ENCODE data around the gene ROR1. TPM values are rescaled to one million over a fixed set of nuclear protein-coding genes. Genes with fewer than 3 reads are reported as not detected.

Gene ROR1
- total RNA-seq, 1 experiment from 2014 or later: 2.7 TPM

- intact Hi-C loops (cut with micrococcal nuclease): no loop called here
- no peaks in the 10 kb centered on the region for H3K9me2 ChIP-seq (ENCODE audit: insufficient read depth)
- ChIA-PET CTCF (interaction anchor here (1.7 to 3.9 kb wide), 2 partner anchors 17 to 209 kb away, joined by 7 to 11 read pairs; no protein-coding TSS in a partner anchor), RAD21 (ENCODE audit: low non-redundant PET in 1 of 2, low total read pairs in 2 of 2, uncharacterized antibody in 2 of 2, unreplicated experiment in 2 of 2) (no interaction called here), POLR2A (no interaction called here)
- no peak overlapping the region for H3K4me2 ChIP-seq (ENCODE audit: low read length)
- no peak for ATAC-seq
- H3K27ac ChIP-seq (ENCODE audit: low read depth, low read length): no peak overlapping the region
- H2AFZ ChIP-seq (ENCODE audit: low read depth, low read length, poor library complexity, severe bottlenecking): no peak overlapping the region
- no peaks in the 10 kb centered on the region for H3K79me2 ChIP-seq (ENCODE audit: insufficient read depth, low read length)
- DNase-seq (ENCODE audit: low read depth, low spot score): no peak
- H3K9ac ChIP-seq (ENCODE audit: low read length): no peak overlapping the region
- BruUV-seq (replicated peaks): no TSS peak
- H4K20me1 ChIP-seq (ENCODE audit: insufficient read depth): no peaks in the 10 kb centered on the region
- no peak overlapping the region for H3K4me3 ChIP-seq (replicated peaks in 1 of 2; ENCODE audit: low read depth in 1 of 2, low read length in 2 of 2)
- H3K9me3 ChIP-seq (ENCODE audit: control insufficient read depth in 1 of 2, insufficient read depth in 1 of 2, low read depth in 1 of 2, low read length in 2 of 2): no peaks in the 10 kb centered on the region
- no peaks in the 10 kb centered on the region for H3K27me3 ChIP-seq (ENCODE audit: insufficient read depth, low read length)
- no peaks in the 10 kb centered on the region for H3K36me3 ChIP-seq (ENCODE audit: control insufficient read depth in 1 of 2, insufficient read depth in 2 of 2, low read length in 2 of 2)
- peaks cover 0 to 14% of the 10 kb centered on the region in 2 experiments; a peak in 1 of 4 replicates for H3K4me1 ChIP-seq (ENCODE audit: control insufficient read depth in 1 of 2, insufficient read depth in 2 of 2, low read length in 2 of 2)
- TF ChIP-seq FOSL1 (IDR thresholded peaks at IDR 0.05; ENCODE audit: low read depth) (no peak), TCF7L2 (IDR thresholded peaks at IDR 0.05; ENCODE audit: borderline replicate concordance, extremely low read depth, insufficient read depth, insufficient read length) (no peak), POLR2A (IDR thresholded peaks at IDR 0.05; ENCODE audit: borderline replicate concordance, extremely low read depth, insufficient read depth, insufficient read length) (no peak), EZH2phosphoT487 (IDR thresholded peaks at IDR 0.05; ENCODE audit: borderline replicate concordance) (no peak), EGR1 (IDR thresholded peaks at IDR 0.05; ENCODE audit: low read depth) (no peak), POLR2AphosphoS5 (IDR thresholded peaks at IDR 0.05; ENCODE audit: low read depth, low read length) (no peak), SRF (IDR thresholded peaks at IDR 0.05; ENCODE audit: low read depth) (no peak), CBX3 (IDR thresholded peaks at IDR 0.05; ENCODE audit: low read depth) (no peak), CEBPB (IDR thresholded peaks at IDR 0.05; ENCODE audit: low read depth) (no peak), MAX (IDR thresholded peaks at IDR 0.05) (no peak), SP1 (IDR thresholded peaks at IDR 0.05; ENCODE audit: low read depth) (no peak), JUND (IDR thresholded peaks at IDR 0.05) (no peak), ZFX (IDR thresholded peaks at IDR 0.05) (no peak), RAD21 (IDR thresholded peaks at IDR 0.05; ENCODE audit: low read depth) (no peak), ZNF274 (IDR thresholded peaks at IDR 0.05; ENCODE audit: low read depth, low read length) (no peak), EZH2 (IDR thresholded peaks at IDR 0.05) (no peak)
- TF ChIP-seq, protein P1, sequence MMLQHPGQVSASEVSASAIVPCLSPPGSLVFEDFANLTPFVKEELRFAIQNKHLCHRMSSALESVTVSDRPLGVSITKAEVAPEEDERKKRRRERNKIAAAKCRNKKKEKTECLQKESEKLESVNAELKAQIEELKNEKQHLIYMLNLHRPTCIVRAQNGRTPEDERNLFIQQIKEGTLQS (IDR thresholded peaks at IDR 0.05): no peak
- TF ChIP-seq, protein P2, sequence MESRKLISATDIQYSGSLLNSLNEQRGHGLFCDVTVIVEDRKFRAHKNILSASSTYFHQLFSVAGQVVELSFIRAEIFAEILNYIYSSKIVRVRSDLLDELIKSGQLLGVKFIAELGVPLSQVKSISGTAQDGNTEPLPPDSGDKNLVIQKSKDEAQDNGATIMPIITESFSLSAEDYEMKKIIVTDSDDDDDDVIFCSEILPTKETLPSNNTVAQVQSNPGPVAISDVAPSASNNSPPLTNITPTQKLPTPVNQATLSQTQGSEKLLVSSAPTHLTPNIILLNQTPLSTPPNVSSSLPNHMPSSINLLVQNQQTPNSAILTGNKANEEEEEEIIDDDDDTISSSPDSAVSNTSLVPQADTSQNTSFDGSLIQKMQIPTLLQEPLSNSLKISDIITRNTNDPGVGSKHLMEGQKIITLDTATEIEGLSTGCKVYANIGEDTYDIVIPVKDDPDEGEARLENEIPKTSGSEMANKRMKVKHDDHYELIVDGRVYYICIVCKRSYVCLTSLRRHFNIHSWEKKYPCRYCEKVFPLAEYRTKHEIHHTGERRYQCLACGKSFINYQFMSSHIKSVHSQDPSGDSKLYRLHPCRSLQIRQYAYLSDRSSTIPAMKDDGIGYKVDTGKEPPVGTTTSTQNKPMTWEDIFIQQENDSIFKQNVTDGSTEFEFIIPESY (IDR thresholded peaks at IDR 0.05; ENCODE audit: extremely low read depth, insufficient replicate concordance, low read length): no peak
- TF ChIP-seq, protein P3, sequence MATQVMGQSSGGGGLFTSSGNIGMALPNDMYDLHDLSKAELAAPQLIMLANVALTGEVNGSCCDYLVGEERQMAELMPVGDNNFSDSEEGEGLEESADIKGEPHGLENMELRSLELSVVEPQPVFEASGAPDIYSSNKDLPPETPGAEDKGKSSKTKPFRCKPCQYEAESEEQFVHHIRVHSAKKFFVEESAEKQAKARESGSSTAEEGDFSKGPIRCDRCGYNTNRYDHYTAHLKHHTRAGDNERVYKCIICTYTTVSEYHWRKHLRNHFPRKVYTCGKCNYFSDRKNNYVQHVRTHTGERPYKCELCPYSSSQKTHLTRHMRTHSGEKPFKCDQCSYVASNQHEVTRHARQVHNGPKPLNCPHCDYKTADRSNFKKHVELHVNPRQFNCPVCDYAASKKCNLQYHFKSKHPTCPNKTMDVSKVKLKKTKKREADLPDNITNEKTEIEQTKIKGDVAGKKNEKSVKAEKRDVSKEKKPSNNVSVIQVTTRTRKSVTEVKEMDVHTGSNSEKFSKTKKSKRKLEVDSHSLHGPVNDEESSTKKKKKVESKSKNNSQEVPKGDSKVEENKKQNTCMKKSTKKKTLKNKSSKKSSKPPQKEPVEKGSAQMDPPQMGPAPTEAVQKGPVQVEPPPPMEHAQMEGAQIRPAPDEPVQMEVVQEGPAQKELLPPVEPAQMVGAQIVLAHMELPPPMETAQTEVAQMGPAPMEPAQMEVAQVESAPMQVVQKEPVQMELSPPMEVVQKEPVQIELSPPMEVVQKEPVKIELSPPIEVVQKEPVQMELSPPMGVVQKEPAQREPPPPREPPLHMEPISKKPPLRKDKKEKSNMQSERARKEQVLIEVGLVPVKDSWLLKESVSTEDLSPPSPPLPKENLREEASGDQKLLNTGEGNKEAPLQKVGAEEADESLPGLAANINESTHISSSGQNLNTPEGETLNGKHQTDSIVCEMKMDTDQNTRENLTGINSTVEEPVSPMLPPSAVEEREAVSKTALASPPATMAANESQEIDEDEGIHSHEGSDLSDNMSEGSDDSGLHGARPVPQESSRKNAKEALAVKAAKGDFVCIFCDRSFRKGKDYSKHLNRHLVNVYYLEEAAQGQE (IDR thresholded peaks at IDR 0.05; ENCODE audit: low read depth): no peak
- TF ChIP-seq, protein P4, sequence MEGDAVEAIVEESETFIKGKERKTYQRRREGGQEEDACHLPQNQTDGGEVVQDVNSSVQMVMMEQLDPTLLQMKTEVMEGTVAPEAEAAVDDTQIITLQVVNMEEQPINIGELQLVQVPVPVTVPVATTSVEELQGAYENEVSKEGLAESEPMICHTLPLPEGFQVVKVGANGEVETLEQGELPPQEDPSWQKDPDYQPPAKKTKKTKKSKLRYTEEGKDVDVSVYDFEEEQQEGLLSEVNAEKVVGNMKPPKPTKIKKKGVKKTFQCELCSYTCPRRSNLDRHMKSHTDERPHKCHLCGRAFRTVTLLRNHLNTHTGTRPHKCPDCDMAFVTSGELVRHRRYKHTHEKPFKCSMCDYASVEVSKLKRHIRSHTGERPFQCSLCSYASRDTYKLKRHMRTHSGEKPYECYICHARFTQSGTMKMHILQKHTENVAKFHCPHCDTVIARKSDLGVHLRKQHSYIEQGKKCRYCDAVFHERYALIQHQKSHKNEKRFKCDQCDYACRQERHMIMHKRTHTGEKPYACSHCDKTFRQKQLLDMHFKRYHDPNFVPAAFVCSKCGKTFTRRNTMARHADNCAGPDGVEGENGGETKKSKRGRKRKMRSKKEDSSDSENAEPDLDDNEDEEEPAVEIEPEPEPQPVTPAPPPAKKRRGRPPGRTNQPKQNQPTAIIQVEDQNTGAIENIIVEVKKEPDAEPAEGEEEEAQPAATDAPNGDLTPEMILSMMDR (IDR thresholded peaks at IDR 0.05 in 2 of 3, conservative IDR thresholded peaks at IDR 0.05 in 1 of 3; ENCODE audit: borderline replicate concordance in 1 of 3, insufficient read depth in 1 of 3, low read depth in 2 of 3, low read length in 2 of 3): no peak
Observed at GRCh38 chr1:63901094-63901493, 127.3 kb downstream of the ROR1 start.

All from HCT116 (cell line).